B cell (primary cell): ENCODE data around the gene SPDYE16.
"Not testable (repeated sequence)": the region's sequence is repeated elsewhere in the genome, so short reads cannot be mapped to it uniquely, and the experiment has no call there.

ENCODE experiments used
- EZH2 ChIP-seq: IDR thresholded peaks from 2 replicates; pipeline ENCODE4 v1.6.1; 2012; ENCODE audit warnings: borderline replicate concordance, low read depth, mild to moderate bottlenecking, moderate library complexity, low read length; ENCODE audit not compliant: insufficient read depth, poor library complexity, severe bottlenecking
- TF ChIP-seq, protein P1 (sequence below): fragments of 200-600 bp; IDR thresholded peaks from one replicate; pipeline ENCODE4 v1.8.0; 2022; ENCODE audit warnings: antibody characterized with exemption, mild to moderate bottlenecking

DNA sequence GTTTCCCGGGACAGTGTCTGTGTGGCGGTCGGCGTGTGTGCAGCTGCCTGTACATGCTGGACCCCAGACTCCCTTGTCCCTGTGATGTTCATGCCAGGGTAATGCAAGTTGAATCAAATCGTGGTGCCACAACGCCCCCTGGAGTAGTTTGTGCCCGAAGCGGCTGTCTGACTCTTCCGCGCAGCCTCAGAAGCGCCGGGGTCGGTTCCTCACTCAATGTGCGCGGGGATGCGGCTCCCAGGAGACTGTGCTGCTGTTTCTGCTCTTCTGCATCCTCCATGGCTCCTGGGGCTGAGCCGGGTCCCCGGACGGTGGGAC lies 43.2 kb downstream of the SPDYE16 start:
- TF ChIP-seq, protein P1, sequence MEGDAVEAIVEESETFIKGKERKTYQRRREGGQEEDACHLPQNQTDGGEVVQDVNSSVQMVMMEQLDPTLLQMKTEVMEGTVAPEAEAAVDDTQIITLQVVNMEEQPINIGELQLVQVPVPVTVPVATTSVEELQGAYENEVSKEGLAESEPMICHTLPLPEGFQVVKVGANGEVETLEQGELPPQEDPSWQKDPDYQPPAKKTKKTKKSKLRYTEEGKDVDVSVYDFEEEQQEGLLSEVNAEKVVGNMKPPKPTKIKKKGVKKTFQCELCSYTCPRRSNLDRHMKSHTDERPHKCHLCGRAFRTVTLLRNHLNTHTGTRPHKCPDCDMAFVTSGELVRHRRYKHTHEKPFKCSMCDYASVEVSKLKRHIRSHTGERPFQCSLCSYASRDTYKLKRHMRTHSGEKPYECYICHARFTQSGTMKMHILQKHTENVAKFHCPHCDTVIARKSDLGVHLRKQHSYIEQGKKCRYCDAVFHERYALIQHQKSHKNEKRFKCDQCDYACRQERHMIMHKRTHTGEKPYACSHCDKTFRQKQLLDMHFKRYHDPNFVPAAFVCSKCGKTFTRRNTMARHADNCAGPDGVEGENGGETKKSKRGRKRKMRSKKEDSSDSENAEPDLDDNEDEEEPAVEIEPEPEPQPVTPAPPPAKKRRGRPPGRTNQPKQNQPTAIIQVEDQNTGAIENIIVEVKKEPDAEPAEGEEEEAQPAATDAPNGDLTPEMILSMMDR: not testable (repeated sequence)
- not testable (repeated sequence) for TF ChIP-seq EZH2
